Measurements from ENCODE around the gene MBP. TPM values are rescaled to one million over a fixed set of nuclear protein-coding genes. Genes with fewer than 3 reads are reported as not detected.

The MBP gene
- total and polyA plus RNA-seq, 2 donors (not counting 3 experiments of a cell fraction or from before 2014, with no cell fraction given), result 1.7 to 2.3 TPM

GRCh38 chr18:77020561-77020960 lies 112.0 kb downstream of the MBP start:
- BruUV-seq (replicated peaks), result no TSS peak
- no peak for FAIRE-seq
- dilution Hi-C loops (cut with MboI; ENCODE audit: extremely low pct_ligation_motif_present, low sequenced_read_pairs), result no loop called here

More at GRCh38 chr18:77020561-77020960, 112.0 kb downstream of the MBP start:
- Histone ChIP-seq H3K9ac (replicated peaks; ENCODE audit: extremely low read depth, insufficient read depth, low read length) (no peak overlapping the region), H3K36me3 (ENCODE audit: control insufficient read depth in 2 of 2, extremely low read depth in 1 of 2, insufficient read depth in 2 of 2, low read length in 2 of 2) (no peaks in the 10 kb centered on the region), H3K79me2 (ENCODE audit: control insufficient read depth, insufficient read depth, low read length) (no peaks in the 10 kb centered on the region), H3K9me1 (replicated peaks; ENCODE audit: control insufficient read depth, extremely low read depth, insufficient read depth, low read length) (no peaks in the 10 kb centered on the region), H3K4me1 (ENCODE audit: control insufficient read depth, extremely low read depth, insufficient read depth, low read length) (no peaks in the 10 kb centered on the region), H4K20me1 (replicated peaks; ENCODE audit: control insufficient read depth, extremely low read depth, insufficient read depth, low read length) (no peaks in the 10 kb centered on the region), H3K9me3 (replicated peaks; ENCODE audit: control insufficient read depth, insufficient read depth, low read length) (no peaks in the 10 kb centered on the region), H3K27ac (ENCODE audit: insufficient read depth, low read depth, low read length) (no peak overlapping the region), H2AFZ (ENCODE audit: low read depth, low read length) (no peak overlapping the region), H3K4me3 (replicated peaks in 1 of 3; ENCODE audit: insufficient read depth in 1 of 3, low read depth in 1 of 3, low read length in 3 of 3) (no peak overlapping the region), H3K4me2 (ENCODE audit: insufficient read depth, low read length) (no peak overlapping the region), H3K27me3 (ENCODE audit: control insufficient read depth in 2 of 2, insufficient read depth in 2 of 2, low read length in 2 of 2) (no peaks in the 10 kb centered on the region)
- CTCF ChIA-PET, result interaction anchor here (1.2 kb wide), 1 partner anchor 191 kb away, joined by 3 read pairs; no protein-coding TSS in a partner anchor
- intact Hi-C loops (cut with micrococcal nuclease), result no loop called here
- DNase-seq (ENCODE audit: low read depth, low spot score), result no peak
- TF ChIP-seq EZH2 (IDR thresholded peaks at IDR 0.05; ENCODE audit: borderline replicate concordance, low read depth, low read length, severe bottlenecking) (no peak), MAX (IDR thresholded peaks at IDR 0.05; ENCODE audit: insufficient read depth, insufficient read length) (no peak), POLR2AphosphoS5 (IDR thresholded peaks at IDR 0.05; ENCODE audit: insufficient read depth, low read depth, low read length) (no peak), FOS (IDR thresholded peaks at IDR 0.05; ENCODE audit: borderline replicate concordance, insufficient read depth, low read length) (no peak), CTCF (IDR thresholded peaks at IDR 0.05; ENCODE audit: extremely low read depth in 1 of 2, insufficient read depth in 1 of 2, low read depth in 1 of 2, low read length in 2 of 2) (no peak), JUN (IDR thresholded peaks at IDR 0.05; ENCODE audit: borderline replicate concordance, insufficient read depth, insufficient read length, low read depth) (no peak), POLR2A (IDR thresholded peaks at IDR 0.05; ENCODE audit: low read depth, low read length) (no peak), GATA2 (IDR thresholded peaks at IDR 0.05; ENCODE audit: insufficient read depth, insufficient read length, low read depth, low read length) (no peak), MYC (IDR thresholded peaks at IDR 0.05; ENCODE audit: low read depth, low read length) (no peak)
- POLR2A ChIA-PET, result no interaction called here

Measured in endothelial cell of umbilical vein (primary cell).